Lung (tissue), 12 donors: ENCODE data around the gene OMD. TPM values are rescaled to one million over a fixed set of nuclear protein-coding genes. Genes with fewer than 3 reads are reported as not detected.

Source experiments
- ATAC-seq: fragments of 200-7000 bp; cut with Tn5 transposase; one replicate; pipeline ENCODE4 v1.9.1; 2020; ENCODE audit warnings: moderate number of reproducible peaks; ENCODE audit not compliant: insufficient read depth, low FRiP score
- DNase-seq, 3 donors: peaks; one replicate each; pipeline ENCODE4 v3.0.0-alpha.2; 2013 to 2017
- H3K27ac ChIP-seq, 2 donors: one replicate each; pipeline ENCODE4 v1.5.1; 2013; ENCODE audit warnings: mild to moderate bottlenecking in 2 of 2, moderate library complexity in 2 of 2, control low read depth in 1 of 2, inconsistent platforms in 1 of 2, low read depth in 1 of 2, low read length in 1 of 2
- H3K27me3 ChIP-seq, 3 donors: one replicate each; pipeline ENCODE4 v1.5.1; 2013; ENCODE audit warnings: low read length in 2 of 3; ENCODE audit not compliant: control insufficient read depth in 3 of 3, insufficient read depth in 3 of 3
- H3K36me3 ChIP-seq, 4 donors: one replicate each; pipeline ENCODE4 v1.5.1; 2013; ENCODE audit warnings: low read length in 4 of 4, mild to moderate bottlenecking in 1 of 4, moderate library complexity in 1 of 4; ENCODE audit not compliant: control insufficient read depth in 4 of 4, insufficient read depth in 4 of 4
- H3K4me1 ChIP-seq, 5 donors: one replicate each; pipeline ENCODE4 v1.5.1; 2013; ENCODE audit warnings: low read length in 5 of 5, mild to moderate bottlenecking in 2 of 5, moderate library complexity in 1 of 5; ENCODE audit not compliant: control insufficient read depth in 5 of 5, insufficient read depth in 5 of 5
- H3K4me3 ChIP-seq: one replicate; pipeline ENCODE4 v1.5.1; 2013; ENCODE audit warnings: mild to moderate bottlenecking, control low read depth, moderate library complexity
- H3K9ac ChIP-seq, 2 donors: one replicate each; pipeline ENCODE4 v1.5.1; 2013; ENCODE audit warnings: low read length in 2 of 2, control low read depth in 1 of 2; ENCODE audit not compliant: insufficient read depth in 1 of 2
- H3K9me3 ChIP-seq, 4 donors: one replicate each; pipeline ENCODE4 v1.5.1; 2013; ENCODE audit warnings: low read length in 3 of 4, mild to moderate bottlenecking in 1 of 4, moderate library complexity in 1 of 4; ENCODE audit not compliant: control insufficient read depth in 4 of 4, insufficient read depth in 3 of 4
- WGBS, 2 donors: extraction: QIAGEN DNeasy Blood & Tissue Kit; methylation state at CpG; one replicate each; pipeline ENCODE4 v1.1.7; 2013; 5-methylcytosine and 5-hydroxymethylcytosine counted together
- polyA plus RNA-seq, 2 donors: library from polyadenylated mRNA; stranded (reverse); fragments of 200-250 nt; gene quantifications; one replicate each; pipeline ENCODE4 v1.2.1, GENCODE V29; 2013
- total RNA-seq, 2 donors: library from RNA; depleted of rRNA in 1 of 2; stranded (reverse); fragments of >200 nt in 1 of 2; gene quantifications; one replicate each; pipeline ENCODE4 v1.2.1, GENCODE V29; 2014 to 2021
- TF ChIP-seq, protein P1 (sequence below): IDR thresholded peaks from 2 replicates; pipeline ENCODE4 v1.5.1; 2012; ENCODE audit warnings: mild to moderate bottlenecking; ENCODE audit errors: control extremely low read depth, extremely low read depth
- donor health status: control.
- donor health status: control.
- donor health status: Bipolar disorder and iron deficiency.
- donor health status: healthy.
- donor health status: DM: yes; HTN: yes; CAD: no.

OMD gene
- total and polyA plus RNA-seq, 4 donors: 0.30 to 5.6 (median 1.6) TPM

DNA sequence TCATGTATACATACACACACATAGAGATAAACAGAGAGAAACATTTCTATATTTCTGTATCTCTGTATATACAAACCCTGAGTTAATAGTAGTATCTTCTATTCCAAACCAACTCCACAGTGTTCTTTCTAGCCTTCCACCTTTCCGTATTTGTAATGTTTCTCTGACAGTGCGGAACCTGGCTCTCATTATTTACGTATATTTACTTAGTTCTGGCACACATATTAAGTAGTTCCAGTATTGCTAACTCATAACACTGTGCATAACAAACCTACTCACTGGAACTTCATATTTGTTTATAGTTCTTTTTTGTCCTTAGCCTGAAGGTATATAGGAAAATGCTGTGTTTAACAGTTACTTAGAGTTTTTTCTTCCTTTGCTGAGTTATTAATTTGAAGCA lies 26.4 kb downstream of the OMD start:
- H3K4me1 ChIP-seq: peaks cover 0 to 5% (median 0%) of the 10 kb centered on the region in 5 donors
- no peaks in the 10 kb centered on the region for H3K27me3 ChIP-seq
- H3K27ac ChIP-seq: no peak overlapping the region
- TF ChIP-seq, protein P1, sequence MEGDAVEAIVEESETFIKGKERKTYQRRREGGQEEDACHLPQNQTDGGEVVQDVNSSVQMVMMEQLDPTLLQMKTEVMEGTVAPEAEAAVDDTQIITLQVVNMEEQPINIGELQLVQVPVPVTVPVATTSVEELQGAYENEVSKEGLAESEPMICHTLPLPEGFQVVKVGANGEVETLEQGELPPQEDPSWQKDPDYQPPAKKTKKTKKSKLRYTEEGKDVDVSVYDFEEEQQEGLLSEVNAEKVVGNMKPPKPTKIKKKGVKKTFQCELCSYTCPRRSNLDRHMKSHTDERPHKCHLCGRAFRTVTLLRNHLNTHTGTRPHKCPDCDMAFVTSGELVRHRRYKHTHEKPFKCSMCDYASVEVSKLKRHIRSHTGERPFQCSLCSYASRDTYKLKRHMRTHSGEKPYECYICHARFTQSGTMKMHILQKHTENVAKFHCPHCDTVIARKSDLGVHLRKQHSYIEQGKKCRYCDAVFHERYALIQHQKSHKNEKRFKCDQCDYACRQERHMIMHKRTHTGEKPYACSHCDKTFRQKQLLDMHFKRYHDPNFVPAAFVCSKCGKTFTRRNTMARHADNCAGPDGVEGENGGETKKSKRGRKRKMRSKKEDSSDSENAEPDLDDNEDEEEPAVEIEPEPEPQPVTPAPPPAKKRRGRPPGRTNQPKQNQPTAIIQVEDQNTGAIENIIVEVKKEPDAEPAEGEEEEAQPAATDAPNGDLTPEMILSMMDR: no peak
- peaks cover 0 to 26% (median 12%) of the 10 kb centered on the region in 4 donors for H3K36me3 ChIP-seq
- whole genome bisulfite sequencing, 2 donors: 82 to 99% methylated on average over 3 of the region's 3 CpGs
- H3K9me3 ChIP-seq: peaks cover 0 to 2% (median 0%) of the 10 kb centered on the region in 4 donors
- ATAC-seq (no peak), DNase-seq (no peak)
- no peak overlapping the region for H3K4me3 ChIP-seq
- H3K9ac ChIP-seq: no peak overlapping the region

DNA sequence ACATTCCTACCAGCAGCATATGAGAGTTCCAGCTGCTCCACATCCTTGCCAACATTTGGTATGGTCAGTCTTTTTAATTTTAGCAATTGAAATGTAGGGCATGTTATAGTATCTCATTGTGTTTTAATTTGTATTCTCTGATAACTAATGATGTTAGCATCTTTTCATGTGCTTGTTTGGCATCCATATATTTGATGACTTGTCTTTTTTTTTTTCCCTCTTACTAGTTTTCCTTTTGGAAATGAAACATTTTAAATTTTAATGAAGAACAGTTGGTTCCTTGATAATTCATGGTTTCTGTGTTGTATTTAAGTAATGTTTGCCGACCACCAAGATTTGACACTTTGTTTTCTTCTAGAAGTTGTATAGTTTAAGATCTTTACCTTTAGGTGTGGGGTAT lies 28.7 kb downstream of the OMD start:
- WGBS, 2 donors: 97% methylated on average over 1 of the region's 1 CpG
- H3K27ac ChIP-seq: no peak overlapping the region
- ATAC-seq (no peak), DNase-seq (no peak)
- H3K9me3 ChIP-seq: peaks cover 0 to 2% (median 0%) of the 10 kb centered on the region in 4 donors
- no peak overlapping the region for H3K4me3 ChIP-seq
- no peaks in the 10 kb centered on the region for H3K27me3 ChIP-seq
- TF ChIP-seq, protein P1: no peak
- H3K36me3 ChIP-seq: peaks cover 0 to 33% (median 13%) of the 10 kb centered on the region in 4 donors
- H3K4me1 ChIP-seq: no peaks in the 10 kb centered on the region
- H3K9ac ChIP-seq: no peak overlapping the region

DNA sequence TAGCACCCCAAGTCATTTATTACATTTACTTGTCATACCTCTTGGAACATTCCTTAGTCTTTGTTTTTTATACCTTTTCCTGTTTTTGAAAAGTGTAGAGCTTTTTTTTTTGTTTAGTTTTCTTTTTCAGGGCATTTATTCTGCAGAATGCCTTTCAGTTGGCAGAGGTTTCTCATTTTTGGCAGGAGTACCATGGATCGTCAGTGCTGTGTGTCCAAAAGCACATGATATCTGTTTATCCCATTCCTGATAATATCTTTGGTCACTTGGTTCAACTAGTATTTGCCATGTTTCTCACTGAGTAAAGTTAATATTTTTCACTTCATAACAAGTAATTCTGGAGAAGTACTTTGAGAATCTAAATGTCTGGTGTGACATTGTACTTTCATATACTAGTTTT lies 30.6 kb downstream of the OMD start:
- H3K27me3 ChIP-seq: no peaks in the 10 kb centered on the region
- DNase-seq (peak in 2 of 3 donors; percentile 64 to 67), ATAC-seq (no peak)
- H3K9me3 ChIP-seq: peaks cover 0 to 2% (median 0%) of the 10 kb centered on the region in 4 donors
- H3K4me3 ChIP-seq: no peak overlapping the region
- no peak overlapping the region for H3K27ac ChIP-seq
- H3K36me3 ChIP-seq: peaks cover 0 to 33% (median 10%) of the 10 kb centered on the region in 4 donors
- H3K9ac ChIP-seq: no peak overlapping the region
- 51 to 71% methylated on average over 1 of the region's 1 CpG for WGBS, 2 donors
- TF ChIP-seq, protein P1: no peak
- H3K4me1 ChIP-seq: no peaks in the 10 kb centered on the region

DNA sequence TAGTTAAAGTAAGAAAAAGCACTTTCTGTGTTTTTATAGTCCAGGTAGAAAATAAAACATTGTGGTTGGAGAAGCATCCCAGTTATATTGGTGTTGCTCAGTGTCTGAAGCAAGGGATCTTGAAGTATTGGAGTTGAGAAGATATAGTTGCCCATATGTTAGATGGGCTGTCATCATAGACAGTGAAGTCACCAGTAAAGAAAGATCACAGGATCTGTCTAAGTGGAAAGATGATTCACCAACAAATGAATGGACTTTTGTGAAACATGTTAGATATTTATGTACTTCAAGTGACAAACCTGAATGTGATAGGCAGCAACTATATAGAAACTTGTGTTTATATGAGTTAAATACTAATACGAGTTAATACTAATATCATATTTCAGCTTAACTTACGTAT lies 31.6 kb downstream of the OMD start:
- Histone ChIP-seq H3K4me3 (no peak overlapping the region), H3K9ac (no peak overlapping the region), H3K27me3 (no peaks in the 10 kb centered on the region)

More for the DNA sequence above, 31.6 kb downstream of the OMD start:
- no peak overlapping the region for H3K27ac ChIP-seq
- ATAC-seq (no peak), DNase-seq (no peak)
- H3K9me3 ChIP-seq: no peaks in the 10 kb centered on the region
- 84 to 94% methylated on average over 2 of the region's 2 CpGs for WGBS, 2 donors
- no peaks in the 10 kb centered on the region for H3K4me1 ChIP-seq
- TF ChIP-seq, protein P1: no peak
- H3K36me3 ChIP-seq: peaks cover 0 to 27% (median 7%) of the 10 kb centered on the region in 4 donors
